ENCODE measurements around the gene KIF26B. TPM values are rescaled to one million over a fixed set of nuclear protein-coding genes. Genes with fewer than 3 reads are reported as not detected.

Gene KIF26B
- total and polyA plus RNA-seq, 2 experiments from 2014 or later, result 0.03 to 0.76 TPM

GRCh38 chr1:245292553-245292952, 137.8 kb downstream of the KIF26B start:
- H3K27ac Mint-ChIP-seq, result no peak overlapping the region
- Histone ChIP-seq H3F3A (replicated peaks; ENCODE audit: low read depth) (no peaks in the 10 kb centered on the region), H3K27me3 (ENCODE audit: insufficient read depth) (no peaks in the 10 kb centered on the region), H3K4me3 (no peak overlapping the region), H3K36me3 (ENCODE audit: insufficient read depth) (no peaks in the 10 kb centered on the region), H3K27ac (ENCODE audit: low read depth) (no peak overlapping the region), H2AFZ (no peak overlapping the region), H3K9me2 (ENCODE audit: insufficient read depth) (peaks cover 6% of the 10 kb centered on the region; the same call in 1 of the 2 replicates), H4K20me1 (replicated peaks; ENCODE audit: insufficient read depth) (no peaks in the 10 kb centered on the region), H3K4me1 (ENCODE audit: insufficient read depth) (no peaks in the 10 kb centered on the region), H3K4me2 (no peak overlapping the region), H3K79me2 (replicated peaks; ENCODE audit: insufficient read depth) (no peaks in the 10 kb centered on the region)
- no peaks in the 10 kb centered on the region for H3K9me3 Mint-ChIP-seq
- H3K27me3 Mint-ChIP-seq (ENCODE audit: insufficient read depth, low read depth, poor library complexity), result no peaks in the 10 kb centered on the region
- DNase-seq (ENCODE audit: low spot score) (no peak), ATAC-seq (no peak)
- H3K36me3 Mint-ChIP-seq (ENCODE audit: low read depth), result no peaks in the 10 kb centered on the region
- H3K4me3 Mint-ChIP-seq, result no peak overlapping the region
- TF ChIP-seq ETS1 (IDR thresholded peaks at IDR 0.05) (no peak), CTCF (conservative IDR thresholded peaks at IDR 0.05; ENCODE audit: low read depth in 2 of 2) (no peak), CREB1 (CRISPR knock-in tag; IDR thresholded peaks at IDR 0.05; ENCODE audit: low read depth) (no peak), ZNF331 (CRISPR knock-in tag; IDR thresholded peaks at IDR 0.05; ENCODE audit: low read depth) (no peak), EZH2 (IDR thresholded peaks at IDR 0.05; ENCODE audit: low read depth, unreplicated experiment) (no peak), REST (IDR thresholded peaks at IDR 0.05; ENCODE audit: unreplicated experiment) (no peak), JUNB (IDR thresholded peaks at IDR 0.05; ENCODE audit: unreplicated experiment) (no peak), POLR2AphosphoS5 (IDR thresholded peaks at IDR 0.05; ENCODE audit: low read depth) (no peak), ZNF462 (CRISPR knock-in tag; IDR thresholded peaks at IDR 0.05) (no peak), STAT1 (IDR thresholded peaks at IDR 0.05; ENCODE audit: unreplicated experiment) (no peak), EZH2phosphoT487 (IDR thresholded peaks at IDR 0.05; ENCODE audit: unreplicated experiment) (no peak), NANOG (IDR thresholded peaks at IDR 0.05; ENCODE audit: borderline replicate concordance) (no peak), ZNF114 (CRISPR knock-in tag; IDR thresholded peaks at IDR 0.05) (no peak)
- H3K4me1 Mint-ChIP-seq, result no peaks in the 10 kb centered on the region; the same call in 2 of the 3 replicates
